GM21737 (cell line): ENCODE data around the gene EYA2.

Experiments used
- ATAC-seq: cut with Tn5 transposase; IDR thresholded peaks from one replicate; pipeline ENCODE4 v1.9.1; 2021; ENCODE audit warnings: mild to moderate bottlenecking, moderate library complexity; ENCODE audit not compliant: unreplicated experiment

Gene EYA2

GRCh38 chr20:46977204-46977603 is 82.6 kb downstream of the EYA2 start:
- ATAC-seq = no peak

- ATAC-seq = no peak
These were observed 83.4 kb downstream of the EYA2 start for GRCh38 chr20:46977909-46978588.

- ATAC-seq = no peak
These were observed 84.4 kb downstream of the EYA2 start for GRCh38 chr20:46978951-46979491.

- no peak for ATAC-seq
These were observed 85.1 kb downstream of the EYA2 start for GRCh38 chr20:46979603-46980241.

- ATAC-seq = no peak
These were observed 86.5 kb downstream of the EYA2 start for GRCh38 chr20:46981184-46981583.

- no peak for ATAC-seq
These were observed 88.8 kb downstream of the EYA2 start for GRCh38 chr20:46983466-46983865.

- ATAC-seq = no peak
These were observed 89.8 kb downstream of the EYA2 start for GRCh38 chr20:46984405-46984804.

GRCh38 chr20:46985250-46985649 is 90.6 kb downstream of the EYA2 start:
- no peak for ATAC-seq

- no peak for ATAC-seq
These were observed 91.0 kb downstream of the EYA2 start for GRCh38 chr20:46985671-46986070.

- ATAC-seq = no peak
These were observed 92.4 kb downstream of the EYA2 start for GRCh38 chr20:46987001-46987400.

- ATAC-seq = no peak
These were observed 95.5 kb downstream of the EYA2 start for GRCh38 chr20:46990017-46990595.

- no peak for ATAC-seq
These were observed 96.0 kb downstream of the EYA2 start for GRCh38 chr20:46990596-46991104.

GRCh38 chr20:46991168-46991567 is 96.5 kb downstream of the EYA2 start:
- ATAC-seq = no peak

GRCh38 chr20:46991880-46992639 is 97.4 kb downstream of the EYA2 start:
- ATAC-seq = no peak

- ATAC-seq = no peak
These were observed 98.0 kb downstream of the EYA2 start for GRCh38 chr20:46992640-46993035.

- ATAC-seq = no peak
These were observed 98.9 kb downstream of the EYA2 start for GRCh38 chr20:46993465-46994095.

GRCh38 chr20:46994341-46994740 is 99.7 kb downstream of the EYA2 start:
- ATAC-seq = peak; percentile 88

GRCh38 chr20:46995561-46996142 is 101.0 kb downstream of the EYA2 start:
- no peak for ATAC-seq

GRCh38 chr20:46997187-46997586 is 102.5 kb downstream of the EYA2 start:
- no peak for ATAC-seq

GRCh38 chr20:46998477-46999240 is 104.0 kb downstream of the EYA2 start:
- ATAC-seq = no peak
